Measurements from ENCODE around the gene C6orf132. TPM values are rescaled to one million over a fixed set of nuclear protein-coding genes. Genes with fewer than 3 reads are reported as not detected.

C6orf132 gene
- total RNA-seq, 1 donor from 2014 or later = 4.0 TPM

- Mint-ChIP-seq H3K4me1 (ENCODE audit: unreplicated experiment) (peaks cover 13% of the 10 kb centered on the region), H3K27ac (ENCODE audit: unreplicated experiment) (no peak overlapping the region), H3K36me3 (ENCODE audit: unreplicated experiment) (no peaks in the 10 kb centered on the region), H3K27me3 (ENCODE audit: unreplicated experiment) (peaks cover 18% of the 10 kb centered on the region), H3K9me3 (ENCODE audit: unreplicated experiment) (no peaks in the 10 kb centered on the region), H3K4me3 (ENCODE audit: unreplicated experiment) (no peak overlapping the region)
- TF ChIP-seq CTCF (IDR thresholded peaks at IDR 0.05) = no peak
- DNase-seq (ENCODE audit: extremely low spot score, unreplicated experiment) = no peak
These were observed 17.1 kb upstream of the C6orf132 start for GRCh38 chr6:42159431-42160024.

GRCh38 chr6:42158631-42159030 is 16.2 kb upstream of the C6orf132 start:
- Mint-ChIP-seq H3K4me3 (ENCODE audit: unreplicated experiment) (no peak overlapping the region), H3K27ac (ENCODE audit: unreplicated experiment) (no peak overlapping the region), H3K9me3 (ENCODE audit: unreplicated experiment) (no peaks in the 10 kb centered on the region), H3K36me3 (ENCODE audit: unreplicated experiment) (no peaks in the 10 kb centered on the region), H3K4me1 (ENCODE audit: unreplicated experiment) (peaks cover 9% of the 10 kb centered on the region), H3K27me3 (ENCODE audit: unreplicated experiment) (peaks cover 25% of the 10 kb centered on the region)
- TF ChIP-seq CTCF (IDR thresholded peaks at IDR 0.05) = no peak
- DNase-seq (ENCODE audit: extremely low spot score, unreplicated experiment) = no peak

- DNase-seq (ENCODE audit: extremely low spot score, unreplicated experiment) = no peak
- no peak overlapping the region for H3K4me3 Mint-ChIP-seq (ENCODE audit: unreplicated experiment)
- no peak overlapping the region for H3K27ac Mint-ChIP-seq (ENCODE audit: unreplicated experiment)
- peaks cover 9% of the 10 kb centered on the region for H3K4me1 Mint-ChIP-seq (ENCODE audit: unreplicated experiment)
- H3K9me3 Mint-ChIP-seq (ENCODE audit: unreplicated experiment) = no peaks in the 10 kb centered on the region
- no peak for TF ChIP-seq CTCF (IDR thresholded peaks at IDR 0.05)
- H3K36me3 Mint-ChIP-seq (ENCODE audit: unreplicated experiment) = no peaks in the 10 kb centered on the region
- peaks cover 29% of the 10 kb centered on the region for H3K27me3 Mint-ChIP-seq (ENCODE audit: unreplicated experiment)
These were observed 15.6 kb upstream of the C6orf132 start for GRCh38 chr6:42158011-42158410.

- H3K27ac Mint-ChIP-seq (ENCODE audit: unreplicated experiment) = no peak overlapping the region
- H3K36me3 Mint-ChIP-seq (ENCODE audit: unreplicated experiment) = no peaks in the 10 kb centered on the region
- peaks cover 9% of the 10 kb centered on the region for H3K4me1 Mint-ChIP-seq (ENCODE audit: unreplicated experiment)
- H3K9me3 Mint-ChIP-seq (ENCODE audit: unreplicated experiment) = no peaks in the 10 kb centered on the region
- H3K27me3 Mint-ChIP-seq (ENCODE audit: unreplicated experiment) = peaks cover 30% of the 10 kb centered on the region
- DNase-seq (ENCODE audit: extremely low spot score, unreplicated experiment) = no peak
- no peak for TF ChIP-seq CTCF (IDR thresholded peaks at IDR 0.05)
- no peak overlapping the region for H3K4me3 Mint-ChIP-seq (ENCODE audit: unreplicated experiment)
These were observed 14.2 kb upstream of the C6orf132 start for GRCh38 chr6:42156638-42157037.

- Mint-ChIP-seq H3K9me3 (ENCODE audit: unreplicated experiment) (no peaks in the 10 kb centered on the region), H3K4me1 (ENCODE audit: unreplicated experiment) (peaks cover 9% of the 10 kb centered on the region), H3K4me3 (ENCODE audit: unreplicated experiment) (no peak overlapping the region), H3K27me3 (ENCODE audit: unreplicated experiment) (peaks cover 18% of the 10 kb centered on the region), H3K27ac (ENCODE audit: unreplicated experiment) (no peak overlapping the region), H3K36me3 (ENCODE audit: unreplicated experiment) (no peaks in the 10 kb centered on the region)
- no peak for TF ChIP-seq CTCF (IDR thresholded peaks at IDR 0.05)
- no peak for DNase-seq (ENCODE audit: extremely low spot score, unreplicated experiment)
These were observed 12.9 kb upstream of the C6orf132 start for GRCh38 chr6:42155293-42155692.

Measured in osteocyte (in vitro differentiated cells).